Sigmoid colon (tissue), 4 donors: Measurements from ENCODE around the gene SELENOO.

Experiments used
- POLR2A ChIP-seq, 2 donors: fragments of 450-650 bp; IDR thresholded peaks; one replicate each; pipeline ENCODE4 v1.6.1; 2016; ENCODE audit warnings: antibody characterized with exemption in 2 of 2, mild to moderate bottlenecking in 2 of 2, moderate library complexity in 2 of 2
- POLR2AphosphoS5 ChIP-seq, 4 donors: sonication (generic); formaldehyde crosslinking; IDR thresholded peaks; one replicate each; pipeline ENCODE4 v1.6.1; 2017; ENCODE audit warnings: antibody characterized with exemption in 4 of 4
- TF ChIP-seq, protein P1 (sequence below), 4 experiments: fragments of 450-650 bp in 3 of 4; fragments of 200-600 bp in 1 of 4; IDR thresholded peaks; one replicate each; pipeline ENCODE4 v1.5.1; 2016 to 2019; ENCODE audit warnings: antibody characterized with exemption in 4 of 4, mild to moderate bottlenecking in 3 of 4, moderate library complexity in 2 of 4

DNA sequence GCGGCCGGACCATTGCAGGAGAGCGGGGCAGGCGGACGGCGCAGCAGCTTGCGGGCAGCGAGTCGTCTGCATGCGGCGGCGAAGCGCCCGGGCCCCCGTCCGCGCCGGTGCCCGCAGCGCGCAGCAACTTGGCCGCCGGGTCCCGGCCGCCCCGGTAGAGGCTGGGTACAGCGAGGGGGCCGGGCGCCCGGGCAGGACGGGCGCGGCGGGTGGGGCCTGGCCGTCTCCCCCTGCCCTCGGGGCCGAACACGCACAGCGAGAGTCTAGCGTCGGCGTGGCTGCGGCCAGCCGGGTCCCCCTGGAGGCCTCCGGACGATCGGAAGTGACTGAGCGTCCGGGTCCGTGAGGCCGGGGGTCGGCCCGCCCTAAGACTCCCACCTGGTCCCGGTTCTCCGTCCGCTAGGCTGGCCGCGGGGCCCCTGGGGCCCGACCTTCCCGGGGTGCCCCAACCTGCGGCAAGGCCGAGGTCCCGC is 15.9 kb upstream of the SELENOO start:
- TF ChIP-seq, protein P1, sequence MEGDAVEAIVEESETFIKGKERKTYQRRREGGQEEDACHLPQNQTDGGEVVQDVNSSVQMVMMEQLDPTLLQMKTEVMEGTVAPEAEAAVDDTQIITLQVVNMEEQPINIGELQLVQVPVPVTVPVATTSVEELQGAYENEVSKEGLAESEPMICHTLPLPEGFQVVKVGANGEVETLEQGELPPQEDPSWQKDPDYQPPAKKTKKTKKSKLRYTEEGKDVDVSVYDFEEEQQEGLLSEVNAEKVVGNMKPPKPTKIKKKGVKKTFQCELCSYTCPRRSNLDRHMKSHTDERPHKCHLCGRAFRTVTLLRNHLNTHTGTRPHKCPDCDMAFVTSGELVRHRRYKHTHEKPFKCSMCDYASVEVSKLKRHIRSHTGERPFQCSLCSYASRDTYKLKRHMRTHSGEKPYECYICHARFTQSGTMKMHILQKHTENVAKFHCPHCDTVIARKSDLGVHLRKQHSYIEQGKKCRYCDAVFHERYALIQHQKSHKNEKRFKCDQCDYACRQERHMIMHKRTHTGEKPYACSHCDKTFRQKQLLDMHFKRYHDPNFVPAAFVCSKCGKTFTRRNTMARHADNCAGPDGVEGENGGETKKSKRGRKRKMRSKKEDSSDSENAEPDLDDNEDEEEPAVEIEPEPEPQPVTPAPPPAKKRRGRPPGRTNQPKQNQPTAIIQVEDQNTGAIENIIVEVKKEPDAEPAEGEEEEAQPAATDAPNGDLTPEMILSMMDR (IDR thresholded peaks at IDR 0.05) = no peak
- TF ChIP-seq POLR2AphosphoS5 (IDR thresholded peaks at IDR 0.05) (no peak), POLR2A (IDR thresholded peaks at IDR 0.05) (no peak)
